Measurements from ENCODE around the gene LIG1.

LIG1 gene

GRCh38 chr19:48152551-48152950 is 17.6 kb downstream of the LIG1 start:
- Mint-ChIP-seq H3K36me3 (peaks cover 4% of the 10 kb centered on the region), H3K27ac (no peak overlapping the region), H3K4me3 (no peak overlapping the region), H3K27me3 (no peaks in the 10 kb centered on the region), H3K4me1 (no peaks in the 10 kb centered on the region), H3K9me3 (no peaks in the 10 kb centered on the region)

DNA sequence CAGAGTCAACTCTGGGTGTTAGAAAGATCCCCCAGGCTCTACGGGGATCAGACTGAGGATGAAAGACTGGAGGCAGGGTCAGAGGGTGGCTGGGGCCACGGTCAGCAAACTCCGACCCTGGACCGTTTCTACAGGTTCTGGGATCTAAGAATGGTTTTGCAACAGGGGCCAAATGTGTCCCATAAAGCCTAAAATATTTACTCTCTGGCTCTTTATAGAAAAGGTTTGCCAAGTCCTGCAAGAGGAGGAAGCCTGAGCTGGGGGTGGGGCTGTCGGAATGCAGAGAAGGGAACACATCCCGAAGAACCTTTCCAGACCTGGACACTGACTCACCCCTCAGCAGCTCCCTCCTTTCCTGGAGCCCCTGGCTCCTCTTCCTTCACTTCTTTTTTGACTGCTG is 20.7 kb downstream of the LIG1 start:
- H3K27ac Mint-ChIP-seq: no peak overlapping the region
- peaks cover 4% of the 10 kb centered on the region for H3K36me3 Mint-ChIP-seq
- H3K4me3 Mint-ChIP-seq: no peak overlapping the region
- no peaks in the 10 kb centered on the region for H3K4me1 Mint-ChIP-seq
- no peaks in the 10 kb centered on the region for H3K9me3 Mint-ChIP-seq
- no peaks in the 10 kb centered on the region for H3K27me3 Mint-ChIP-seq

DNA sequence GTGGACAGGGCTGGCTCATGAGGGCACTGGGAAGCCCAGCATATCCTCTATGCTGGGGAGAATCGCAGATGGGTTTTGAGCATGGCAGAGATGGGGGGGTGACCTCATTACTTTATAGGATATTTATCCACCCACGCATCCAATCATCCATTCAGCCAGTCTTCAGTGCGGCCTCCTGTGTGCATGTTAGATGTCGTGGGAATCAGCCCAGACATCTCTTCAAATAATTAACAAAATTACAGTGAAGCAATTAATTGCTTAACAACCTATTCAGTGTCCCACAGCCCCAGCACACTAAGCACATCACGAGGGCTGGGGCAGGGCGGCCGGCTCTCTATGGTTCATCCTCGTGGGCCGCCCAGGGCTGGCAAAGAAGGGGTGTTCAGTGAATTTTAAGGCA is 21.6 kb downstream of the LIG1 start:
- no peak overlapping the region for H3K4me3 Mint-ChIP-seq
- H3K27me3 Mint-ChIP-seq: no peaks in the 10 kb centered on the region
- H3K27ac Mint-ChIP-seq: no peak overlapping the region
- H3K9me3 Mint-ChIP-seq: no peaks in the 10 kb centered on the region
- H3K36me3 Mint-ChIP-seq: peaks cover 6% of the 10 kb centered on the region
- no peaks in the 10 kb centered on the region for H3K4me1 Mint-ChIP-seq

- H3K9me3 Mint-ChIP-seq: no peaks in the 10 kb centered on the region
- no peaks in the 10 kb centered on the region for H3K27me3 Mint-ChIP-seq
- peaks cover 6% of the 10 kb centered on the region for H3K36me3 Mint-ChIP-seq
Observed at GRCh38 chr19:48147597-48148175, 22.5 kb downstream of the LIG1 start.

DNA sequence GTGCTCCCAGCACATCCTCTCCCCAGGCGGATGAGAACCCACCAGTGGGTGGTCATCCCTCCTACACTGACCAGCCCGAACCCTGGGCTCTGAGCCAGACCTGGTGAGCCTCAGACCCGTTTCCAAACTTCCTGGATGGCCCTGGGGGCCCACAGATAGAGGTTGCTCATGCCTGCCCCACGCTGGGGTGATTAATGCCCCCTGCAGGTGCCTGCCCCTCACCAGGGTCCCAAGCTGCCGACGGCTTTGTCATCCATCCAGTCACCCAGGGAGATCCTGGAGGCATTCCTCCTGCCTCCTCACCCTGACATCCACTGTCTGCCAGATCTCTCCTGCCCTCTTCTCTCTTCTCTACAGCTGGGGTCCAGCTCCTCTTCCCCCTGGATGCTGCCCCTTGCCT is 31.1 kb downstream of the LIG1 start:
- Mint-ChIP-seq H3K4me1 (no peaks in the 10 kb centered on the region), H3K27me3 (no peaks in the 10 kb centered on the region), H3K9me3 (no peaks in the 10 kb centered on the region), H3K27ac (no peak overlapping the region), H3K4me3 (no peak overlapping the region), H3K36me3 (peaks cover 11% of the 10 kb centered on the region)

More at GRCh38 chr19:48147597-48148175, 22.5 kb downstream of the LIG1 start:
- no peak overlapping the region for H3K4me3 Mint-ChIP-seq
- H3K4me1 Mint-ChIP-seq: no peaks in the 10 kb centered on the region
- H3K27ac Mint-ChIP-seq: no peak overlapping the region

DNA sequence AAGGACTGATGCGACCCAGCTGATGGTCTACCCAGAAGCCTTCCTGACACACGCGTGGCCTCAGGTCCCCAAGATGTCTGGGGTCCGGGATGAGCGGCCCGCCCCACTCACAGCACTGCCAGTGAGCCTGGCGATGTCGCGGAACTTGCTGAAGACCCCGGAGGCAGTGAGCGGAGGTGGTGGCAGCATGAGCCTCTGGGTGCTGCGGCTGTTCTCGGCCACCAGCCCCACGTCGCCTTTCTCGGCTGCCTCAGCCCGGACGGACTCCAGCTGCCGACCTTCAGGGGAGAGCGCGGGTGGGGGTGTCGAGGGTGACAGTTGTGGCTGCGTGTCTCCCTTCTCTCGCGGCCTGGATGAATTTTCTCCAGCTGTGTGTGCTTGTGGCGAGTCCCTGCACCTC is 32.7 kb downstream of the LIG1 start:
- no peaks in the 10 kb centered on the region for H3K9me3 Mint-ChIP-seq
- no peak overlapping the region for H3K27ac Mint-ChIP-seq
- H3K4me3 Mint-ChIP-seq: no peak overlapping the region
- H3K27me3 Mint-ChIP-seq: no peaks in the 10 kb centered on the region
- H3K36me3 Mint-ChIP-seq: peaks cover 8% of the 10 kb centered on the region
- H3K4me1 Mint-ChIP-seq: no peaks in the 10 kb centered on the region

GRCh38 chr19:48136547-48136946 is 33.6 kb downstream of the LIG1 start:
- Mint-ChIP-seq H3K4me3 (no peak overlapping the region), H3K36me3 (peaks cover 11% of the 10 kb centered on the region), H3K4me1 (no peaks in the 10 kb centered on the region), H3K27ac (no peak overlapping the region), H3K9me3 (no peaks in the 10 kb centered on the region), H3K27me3 (no peaks in the 10 kb centered on the region)

DNA sequence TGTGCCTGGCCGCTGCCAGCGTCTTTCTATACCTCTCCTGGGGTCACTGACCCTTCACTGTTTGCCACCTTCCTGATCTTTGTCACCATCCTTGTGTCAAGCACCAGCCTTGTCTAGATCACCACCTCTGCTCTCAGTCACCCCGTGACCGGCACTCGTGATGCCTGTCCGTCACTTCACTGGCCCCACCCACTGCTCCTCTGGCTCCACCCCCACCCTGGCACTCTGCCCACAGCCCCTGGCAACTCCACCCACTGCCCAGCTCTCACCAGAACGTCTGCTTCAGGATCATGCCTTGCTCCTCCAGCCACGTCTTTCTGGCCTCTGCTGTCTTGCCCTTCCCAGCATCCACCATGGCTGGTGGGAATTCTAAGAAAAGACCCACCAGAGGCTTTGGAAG is 34.7 kb downstream of the LIG1 start:
- H3K9me3 Mint-ChIP-seq: no peaks in the 10 kb centered on the region
- H3K27ac Mint-ChIP-seq: no peak overlapping the region
- peaks cover 16% of the 10 kb centered on the region for H3K36me3 Mint-ChIP-seq
- H3K27me3 Mint-ChIP-seq: no peaks in the 10 kb centered on the region
- no peaks in the 10 kb centered on the region for H3K4me1 Mint-ChIP-seq
- no peak overlapping the region for H3K4me3 Mint-ChIP-seq

DNA sequence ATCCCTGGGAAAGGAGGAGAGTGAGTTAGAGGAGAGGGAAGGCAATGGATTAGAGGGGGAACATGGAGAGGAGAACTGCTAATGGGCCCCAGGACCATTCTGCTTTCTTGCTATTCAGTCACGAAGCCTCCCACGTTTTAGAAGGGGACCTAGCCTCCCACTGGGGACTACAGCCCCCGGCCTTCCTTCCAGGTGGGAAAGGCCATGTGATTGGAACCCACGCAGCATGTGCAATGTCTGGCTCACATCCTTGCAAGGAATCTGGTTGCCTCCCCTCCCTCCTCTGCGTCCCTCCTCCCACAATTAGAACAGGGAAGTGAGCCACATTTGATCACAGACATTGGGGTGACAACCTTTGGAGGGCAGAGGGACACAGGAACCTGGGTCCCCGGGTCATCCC is 37.0 kb downstream of the LIG1 start:
- H3K4me1 Mint-ChIP-seq: no peaks in the 10 kb centered on the region
- no peaks in the 10 kb centered on the region for H3K27me3 Mint-ChIP-seq
- no peak overlapping the region for H3K27ac Mint-ChIP-seq
- H3K9me3 Mint-ChIP-seq: no peaks in the 10 kb centered on the region
- H3K36me3 Mint-ChIP-seq: peaks cover 17% of the 10 kb centered on the region
- no peak overlapping the region for H3K4me3 Mint-ChIP-seq

DNA sequence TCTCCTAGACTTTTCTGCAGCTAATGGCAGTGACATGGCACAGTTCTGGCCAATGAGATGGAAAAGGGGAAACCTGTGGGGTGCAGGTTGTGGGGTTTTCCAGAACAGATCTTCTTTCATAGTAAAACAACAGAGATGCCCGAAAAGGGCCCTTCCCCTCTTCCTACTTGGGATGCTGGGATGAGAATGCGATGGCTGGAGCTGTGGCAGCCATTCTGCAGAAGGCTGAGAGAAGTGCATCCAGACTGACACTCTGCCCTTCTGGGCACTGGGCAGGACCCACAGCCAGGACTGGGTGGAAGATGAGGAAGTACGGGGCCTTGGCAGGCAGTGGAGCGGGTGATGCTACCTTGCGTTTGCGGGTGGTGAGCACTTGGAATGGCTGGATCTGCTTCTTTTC is 42.6 kb downstream of the LIG1 start:
- peaks cover 31% of the 10 kb centered on the region for H3K36me3 Mint-ChIP-seq
- no peaks in the 10 kb centered on the region for H3K27me3 Mint-ChIP-seq
- no peaks in the 10 kb centered on the region for H3K9me3 Mint-ChIP-seq
- H3K27ac Mint-ChIP-seq: no peak overlapping the region
- no peaks in the 10 kb centered on the region for H3K4me1 Mint-ChIP-seq
- no peak overlapping the region for H3K4me3 Mint-ChIP-seq

GRCh38 chr19:48123907-48124651 is 46.1 kb downstream of the LIG1 start:
- Mint-ChIP-seq H3K9me3 (no peaks in the 10 kb centered on the region), H3K4me3 (no peak overlapping the region), H3K4me1 (no peaks in the 10 kb centered on the region), H3K27me3 (no peaks in the 10 kb centered on the region), H3K36me3 (peaks cover 34% of the 10 kb centered on the region), H3K27ac (no peak overlapping the region)

DNA sequence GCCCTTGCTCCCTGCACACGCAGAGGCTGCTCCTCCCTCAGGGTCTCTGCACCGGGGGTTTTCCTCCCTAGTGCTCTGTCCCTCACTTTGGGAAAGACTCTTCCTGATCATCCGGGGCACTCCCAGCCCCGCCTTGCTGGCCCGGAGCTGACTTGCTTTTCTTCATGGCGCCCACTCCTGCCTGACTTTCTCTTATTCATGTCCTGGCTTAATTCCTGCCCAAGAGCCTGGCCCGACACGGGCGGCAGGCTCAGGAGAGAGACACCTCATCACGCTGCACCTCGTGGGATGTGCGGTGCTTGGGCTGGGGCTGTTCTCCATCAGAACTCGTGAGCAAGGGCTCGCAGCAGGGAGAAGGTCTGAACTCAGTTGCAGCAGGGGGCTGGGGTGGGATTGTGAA is 47.7 kb downstream of the LIG1 start:
- no peaks in the 10 kb centered on the region for H3K9me3 Mint-ChIP-seq
- peaks cover 24% of the 10 kb centered on the region for H3K36me3 Mint-ChIP-seq
- H3K27ac Mint-ChIP-seq: peak overlapping the region; percentile 84
- H3K27me3 Mint-ChIP-seq: no peaks in the 10 kb centered on the region
- peaks cover 7% of the 10 kb centered on the region for H3K4me1 Mint-ChIP-seq
- H3K4me3 Mint-ChIP-seq: no peak overlapping the region

DNA sequence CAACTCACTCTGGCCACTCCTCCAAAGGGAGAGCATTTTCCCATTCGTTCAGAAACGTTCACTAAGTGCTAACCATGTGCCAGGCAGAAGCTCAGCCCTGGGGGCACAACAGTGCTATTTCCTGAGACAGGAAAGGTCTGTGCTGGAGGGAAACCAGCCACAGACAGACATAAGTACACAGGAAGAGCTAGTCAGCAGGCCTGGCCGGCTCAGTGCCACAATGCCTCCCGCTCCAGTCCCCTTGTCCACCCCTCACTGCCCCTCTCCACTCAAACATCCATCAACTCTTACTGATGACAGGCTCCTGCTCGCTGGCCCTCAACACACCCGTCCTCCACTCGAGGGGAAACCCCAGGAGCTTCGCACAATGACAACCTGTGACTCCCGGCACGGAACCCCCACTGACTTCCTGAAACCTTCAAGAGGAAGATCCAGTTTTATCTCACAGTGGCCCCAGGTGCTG is 48.2 kb downstream of the LIG1 start:
- no peak overlapping the region for H3K27ac Mint-ChIP-seq
- H3K4me3 Mint-ChIP-seq: no peak overlapping the region
- peaks cover 20% of the 10 kb centered on the region for H3K36me3 Mint-ChIP-seq
- no peaks in the 10 kb centered on the region for H3K27me3 Mint-ChIP-seq
- peaks cover 7% of the 10 kb centered on the region for H3K4me1 Mint-ChIP-seq
- H3K9me3 Mint-ChIP-seq: no peaks in the 10 kb centered on the region

GRCh38 chr19:48121066-48121465 is 49.1 kb downstream of the LIG1 start:
- H3K4me1 Mint-ChIP-seq: peaks cover 7% of the 10 kb centered on the region
- H3K27ac Mint-ChIP-seq: no peak overlapping the region
- peaks cover 17% of the 10 kb centered on the region for H3K36me3 Mint-ChIP-seq
- H3K27me3 Mint-ChIP-seq: no peaks in the 10 kb centered on the region
- no peaks in the 10 kb centered on the region for H3K9me3 Mint-ChIP-seq
- H3K4me3 Mint-ChIP-seq: no peak overlapping the region

DNA sequence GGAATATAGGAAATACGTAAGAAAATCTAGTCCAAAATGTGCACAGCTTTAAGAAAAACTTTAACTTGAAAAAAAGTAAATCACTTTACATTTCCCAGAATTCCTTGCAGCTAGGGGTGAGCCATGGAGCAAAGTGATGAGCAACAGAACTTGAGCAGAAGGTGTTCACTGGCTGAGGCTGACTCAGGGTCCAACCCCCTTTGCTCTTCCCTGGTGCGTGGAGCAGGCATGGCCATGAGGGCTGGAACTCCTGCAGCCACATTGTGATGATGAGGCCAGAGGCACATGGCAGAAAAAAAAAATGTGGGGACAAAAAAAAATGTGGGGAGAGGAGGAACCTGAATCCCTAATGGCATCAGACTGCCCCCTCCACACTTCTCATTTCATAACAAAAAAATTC is 49.6 kb downstream of the LIG1 start:
- no peak overlapping the region for H3K27ac Mint-ChIP-seq
- peaks cover 7% of the 10 kb centered on the region for H3K4me1 Mint-ChIP-seq

DNA sequence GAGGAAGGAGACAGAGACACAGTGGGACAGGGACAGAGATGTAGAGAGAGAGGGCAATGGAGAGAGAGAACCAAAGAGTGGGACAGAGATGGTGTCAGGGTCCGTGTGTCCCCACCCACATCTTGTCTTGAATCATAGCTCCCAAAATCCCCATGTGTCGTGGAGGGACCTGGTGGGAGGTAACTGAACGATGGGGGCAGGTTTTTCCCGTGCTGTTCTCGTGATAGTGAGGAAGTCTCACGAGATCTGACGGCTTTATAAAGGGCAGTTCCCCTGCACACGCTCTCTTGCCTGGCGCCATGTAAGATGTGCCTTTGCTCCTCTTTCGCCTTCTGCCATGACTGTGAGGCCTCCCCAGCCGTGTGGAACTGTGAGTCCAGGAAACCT is 52.0 kb downstream of the LIG1 start:
- Mint-ChIP-seq H3K9me3 (no peaks in the 10 kb centered on the region), H3K4me1 (peaks cover 7% of the 10 kb centered on the region), H3K27me3 (no peaks in the 10 kb centered on the region), H3K4me3 (no peak overlapping the region), H3K36me3 (peaks cover 17% of the 10 kb centered on the region), H3K27ac (peak overlapping the region; percentile 90)

More for the DNA sequence above, 49.6 kb downstream of the LIG1 start:
- Mint-ChIP-seq H3K36me3 (peaks cover 17% of the 10 kb centered on the region), H3K4me3 (no peak overlapping the region), H3K27me3 (no peaks in the 10 kb centered on the region), H3K9me3 (no peaks in the 10 kb centered on the region)
